Limb (tissue), 2 donors: Measurements from ENCODE around the gene AGXT2.
"Not testable (repeated sequence)": the region's sequence is repeated elsewhere in the genome, so short reads cannot be mapped to it uniquely, and the experiment has no call there.

Experiments
- DNase-seq, 2 donors: peaks; one replicate each; pipeline ENCODE4 v3.0.0-alpha.2; 2016; ENCODE audit errors: extremely low spot score in 2 of 2

The AGXT2 gene

DNA sequence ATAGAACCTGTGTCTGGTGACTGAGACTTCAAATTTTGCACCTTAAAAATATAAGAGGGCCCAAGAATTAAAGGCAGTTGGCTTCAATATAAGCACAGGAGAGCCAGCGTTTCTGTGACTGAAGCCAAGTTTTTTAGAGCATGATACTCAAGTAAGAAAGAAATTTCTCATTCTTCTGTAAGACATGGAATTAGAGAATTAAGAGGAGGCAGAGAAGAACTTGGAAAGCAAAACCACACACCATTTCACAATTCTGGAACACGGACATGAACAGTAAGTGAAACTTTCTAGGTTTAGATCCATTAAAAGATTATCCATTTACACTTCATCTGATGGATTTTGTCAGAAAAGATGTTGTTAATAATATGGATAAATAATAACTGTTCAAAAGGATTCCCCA, 8.9 kb upstream of the AGXT2 start:
- no peak for DNase-seq

DNA sequence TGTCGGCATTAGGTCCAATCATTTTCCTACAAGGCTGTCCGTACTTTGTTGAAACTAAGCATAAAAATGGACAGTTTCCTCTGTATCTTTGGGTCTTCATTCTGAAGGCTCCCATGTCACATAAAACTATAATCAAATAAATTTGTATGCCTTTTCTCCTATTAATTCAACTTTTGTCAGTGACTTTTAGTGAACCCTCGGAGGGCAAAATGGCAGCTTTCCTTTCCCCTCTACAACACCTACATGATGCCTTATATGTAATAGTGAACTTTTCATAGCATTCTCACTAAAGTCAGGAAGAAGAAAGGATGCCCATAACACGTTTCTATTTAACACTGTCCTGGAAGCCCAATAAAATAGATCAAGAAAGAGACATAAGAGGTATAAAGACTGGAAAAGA, 5.1 kb upstream of the AGXT2 start:
- no peak for DNase-seq

DNA sequence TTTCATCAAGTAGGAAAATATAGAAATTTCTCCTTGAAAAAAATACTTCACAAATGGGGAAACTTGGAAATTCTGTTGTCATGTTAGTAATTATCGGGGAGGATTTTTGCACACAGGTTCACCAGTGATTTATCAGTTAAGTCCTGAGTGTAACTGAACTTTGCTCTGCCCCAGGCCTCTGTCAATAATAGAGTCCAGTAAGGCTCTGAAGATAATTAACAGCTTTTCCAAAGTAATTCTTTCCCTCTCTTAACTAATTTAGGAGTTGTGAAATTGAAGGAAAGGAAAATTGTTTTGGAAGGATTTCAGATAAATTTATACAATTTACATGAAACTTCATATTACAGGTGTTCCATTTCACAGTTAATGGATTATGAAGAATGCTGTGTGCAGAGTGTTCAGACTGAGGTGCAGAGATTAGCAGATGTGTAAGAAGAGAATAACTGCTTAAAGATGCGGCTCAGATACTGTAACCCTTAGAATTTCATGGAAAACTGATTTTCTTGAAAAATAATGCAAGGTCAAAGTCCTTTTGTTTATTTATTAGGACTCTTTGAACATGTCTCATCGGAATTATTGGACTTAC, 2.9 kb upstream of the AGXT2 start:
- no peak for DNase-seq

DNA sequence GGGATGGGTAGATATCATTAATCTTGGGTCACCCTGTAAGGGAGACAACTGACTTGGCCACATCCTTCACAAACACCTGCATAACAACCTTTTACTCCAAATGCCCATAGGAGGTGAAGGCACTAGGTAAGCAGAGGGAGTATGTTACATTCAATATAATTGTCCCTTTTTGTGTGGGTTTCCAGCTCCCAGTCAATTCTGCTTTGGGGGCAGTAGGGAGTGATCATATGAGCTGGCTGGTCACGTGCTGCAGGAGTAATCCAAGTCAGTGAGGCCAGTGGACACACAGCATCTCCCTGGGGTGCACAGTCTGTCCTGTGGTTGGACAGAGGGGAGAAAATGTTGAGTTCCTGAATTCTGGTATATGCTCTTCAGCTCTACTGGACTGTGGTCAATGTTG, 1.2 kb upstream of the AGXT2 start:
- no peak for DNase-seq

DNA sequence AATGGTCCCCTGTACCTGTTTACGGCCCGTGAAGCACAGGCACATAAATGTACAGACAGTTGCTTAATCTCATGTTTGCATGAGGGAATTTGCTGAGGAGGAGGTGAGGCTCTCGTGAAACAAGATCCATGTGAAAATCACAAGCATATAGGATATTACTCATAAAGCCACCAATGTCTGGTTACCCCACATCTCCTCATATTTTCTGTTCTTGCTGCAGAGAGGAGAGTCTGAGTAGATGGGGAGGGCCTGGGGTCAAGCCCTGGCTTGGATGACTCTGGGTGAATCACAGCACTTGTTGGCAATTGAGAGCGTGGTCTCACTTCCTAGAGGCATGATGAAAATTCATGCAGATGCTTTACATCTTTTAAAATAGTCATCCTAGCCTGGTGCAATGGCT, 975 bp downstream of the AGXT2 start:
- no peak for DNase-seq

DNA sequence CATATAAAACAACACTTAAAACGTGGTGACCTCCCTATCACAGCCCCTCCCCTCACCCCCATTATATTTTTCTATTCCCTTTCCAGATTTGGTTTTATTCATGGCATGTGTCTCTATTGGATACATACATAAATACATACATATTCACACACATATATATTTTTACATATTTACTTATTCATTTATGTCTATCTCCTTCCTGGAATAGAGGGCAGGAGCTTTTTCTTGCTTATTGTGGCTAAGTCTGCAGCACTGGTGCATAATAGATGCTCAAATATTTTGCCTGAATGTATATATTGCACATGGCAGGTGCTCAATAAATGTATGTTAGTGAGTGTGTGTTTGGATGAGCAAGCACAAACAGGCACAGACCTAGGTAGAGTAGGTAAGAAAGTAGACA, 2.5 kb downstream of the AGXT2 start:
- no peak for DNase-seq

DNA sequence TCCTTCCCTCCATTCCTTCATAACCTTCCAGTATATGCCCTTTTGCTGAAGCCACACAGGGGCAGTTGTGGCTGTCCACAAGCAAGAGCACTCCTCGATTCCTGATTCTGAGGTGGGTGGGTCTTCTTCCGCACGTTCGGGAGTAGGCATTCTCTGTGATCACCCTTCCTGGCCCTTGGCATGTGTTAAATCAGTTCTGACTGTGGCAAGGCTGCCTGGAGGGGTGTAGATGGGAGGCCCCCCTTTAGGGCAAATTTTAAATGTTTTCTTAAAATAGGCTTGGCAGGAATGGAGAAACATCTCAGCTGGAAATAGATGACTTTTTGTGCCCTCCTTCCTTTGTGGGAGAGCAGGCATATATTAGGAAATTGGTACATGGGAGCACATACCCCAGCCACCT, 3.1 kb downstream of the AGXT2 start:
- DNase-seq = no peak

DNA sequence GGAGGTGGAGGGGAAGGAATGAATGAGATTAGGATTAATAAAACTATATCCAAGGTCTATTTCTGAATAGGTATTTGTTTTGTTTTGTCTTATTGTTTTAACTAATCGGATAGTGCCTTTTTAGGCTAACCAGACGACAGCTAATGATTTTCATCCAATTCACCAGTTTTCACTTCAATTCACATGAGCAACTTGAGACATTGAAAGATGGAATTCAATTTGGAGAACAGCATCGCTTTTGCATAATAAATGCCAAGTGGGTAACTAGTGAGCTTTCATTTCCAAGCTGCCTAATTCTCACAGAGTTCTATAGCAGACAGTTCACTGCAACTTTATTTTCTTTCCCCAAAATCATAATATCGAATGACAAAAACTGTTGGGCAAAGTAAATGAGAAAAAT, 5.0 kb downstream of the AGXT2 start:
- DNase-seq = no peak

DNA sequence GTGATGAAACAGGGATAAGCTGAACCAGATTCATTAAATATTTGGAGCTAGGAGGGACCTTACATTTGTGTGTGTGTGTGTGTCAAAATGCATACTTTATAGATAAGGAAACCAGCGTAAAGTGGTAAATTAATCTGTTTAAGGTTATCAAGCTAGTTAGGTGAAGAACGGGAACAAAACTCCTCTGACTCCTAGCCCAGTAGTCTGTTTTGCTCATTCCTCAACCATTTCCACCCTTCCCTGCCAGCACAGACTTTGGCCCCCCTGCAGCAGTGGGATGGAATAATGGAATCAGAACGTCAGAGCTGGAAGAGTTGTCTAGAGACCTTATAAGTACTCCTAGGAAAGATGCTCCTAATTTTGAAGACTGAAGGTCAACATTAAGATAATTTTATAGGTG, 6.5 kb downstream of the AGXT2 start:
- DNase-seq = no peak

DNA sequence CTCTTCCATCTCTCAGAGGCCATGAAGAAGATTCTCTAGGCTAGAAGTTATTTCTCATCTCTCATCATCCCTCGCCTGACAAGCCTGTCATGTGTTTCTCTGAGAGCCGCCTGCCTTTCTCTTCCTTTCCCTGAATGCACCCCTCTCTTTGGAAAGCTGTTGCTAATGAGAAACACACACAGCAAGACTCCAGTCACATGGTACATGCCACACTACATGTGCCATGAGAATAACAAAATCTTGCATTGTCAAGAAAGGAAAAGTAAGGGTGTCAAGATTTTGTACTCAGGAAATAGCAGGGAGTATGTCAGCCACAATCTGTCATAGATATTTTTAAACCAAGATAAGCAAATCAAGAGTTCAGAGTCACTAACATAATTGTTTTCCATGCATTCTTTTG, 8.9 kb downstream of the AGXT2 start:
- no peak for DNase-seq

DNA sequence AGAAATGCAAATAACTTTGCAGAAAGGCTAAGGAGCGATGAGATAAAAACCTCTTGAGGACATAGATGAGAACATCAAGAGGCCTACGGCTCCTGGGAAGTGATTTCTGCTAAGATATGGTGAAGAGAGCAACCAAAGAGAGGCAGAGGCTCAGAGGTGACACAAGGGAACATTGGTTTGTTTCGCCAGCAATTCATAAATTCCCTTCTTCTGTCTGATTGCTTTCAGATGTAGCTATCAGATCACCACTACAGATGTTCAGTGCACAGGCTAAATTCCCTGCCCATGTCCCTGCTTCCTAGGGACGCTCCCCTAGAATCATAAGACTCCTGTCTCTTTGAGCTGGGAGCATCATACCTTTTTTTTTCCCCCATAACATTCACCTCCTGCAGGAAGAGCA, 11.2 kb downstream of the AGXT2 start:
- DNase-seq = no peak

DNA sequence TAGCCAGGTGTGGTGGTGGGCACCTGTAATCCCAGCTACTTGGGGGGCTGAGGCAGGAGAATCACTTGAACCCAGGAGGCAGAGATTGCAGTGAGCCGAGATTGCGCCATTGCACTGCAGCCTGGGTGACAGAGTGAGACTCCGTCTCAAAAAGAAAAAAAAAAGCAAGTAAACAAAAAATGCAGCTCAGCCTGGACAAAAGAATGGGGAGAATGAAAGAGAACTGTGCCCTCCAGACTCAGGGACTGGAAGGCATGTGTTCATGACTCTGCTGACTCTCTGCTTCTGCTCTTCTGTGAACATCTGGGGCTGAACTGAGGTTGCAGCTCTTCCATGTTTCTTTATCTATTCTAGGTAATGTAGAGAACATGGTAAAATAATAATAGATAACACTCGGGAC, 11.8 kb downstream of the AGXT2 start:
- DNase-seq = not testable (repeated sequence)

DNA sequence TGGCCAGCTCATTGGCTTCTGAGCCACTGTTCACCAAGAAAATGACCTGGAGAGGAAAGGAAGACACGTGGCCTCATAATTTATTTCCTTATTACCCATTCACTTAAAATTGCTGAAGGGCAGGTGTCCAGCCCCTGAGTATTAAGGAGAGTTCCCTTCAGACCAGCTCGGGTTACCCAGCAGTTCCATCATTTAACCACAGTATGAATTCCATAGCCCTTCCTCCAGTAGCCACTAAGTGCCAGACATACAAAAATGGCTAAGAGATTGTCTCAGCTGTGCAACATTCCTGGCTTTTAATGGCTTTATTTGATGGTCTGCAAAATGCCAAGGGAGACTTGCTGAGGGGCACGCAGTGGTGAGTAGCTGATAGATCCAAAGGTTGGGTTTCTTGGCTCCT, 12.5 kb downstream of the AGXT2 start:
- no peak for DNase-seq

DNA sequence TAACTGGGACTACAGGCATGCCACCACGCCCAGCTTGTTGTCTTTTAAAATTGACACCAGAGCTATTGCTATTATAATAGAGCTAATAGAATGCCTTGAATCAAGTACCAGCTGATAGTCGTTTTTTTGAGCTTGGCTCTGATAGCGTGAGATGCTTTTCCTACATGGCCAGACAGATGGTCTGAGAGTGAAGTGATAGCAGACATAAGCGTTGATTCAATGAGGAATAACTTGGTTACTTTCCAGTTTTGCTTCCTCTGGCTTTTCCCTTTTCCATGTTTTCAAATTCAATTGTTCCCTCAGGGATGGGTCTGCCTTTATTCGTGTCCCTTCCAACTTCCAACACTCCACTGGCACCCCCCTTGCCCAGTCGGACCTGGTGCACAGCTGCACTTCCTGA, 15.4 kb downstream of the AGXT2 start:
- DNase-seq = no peak

DNA sequence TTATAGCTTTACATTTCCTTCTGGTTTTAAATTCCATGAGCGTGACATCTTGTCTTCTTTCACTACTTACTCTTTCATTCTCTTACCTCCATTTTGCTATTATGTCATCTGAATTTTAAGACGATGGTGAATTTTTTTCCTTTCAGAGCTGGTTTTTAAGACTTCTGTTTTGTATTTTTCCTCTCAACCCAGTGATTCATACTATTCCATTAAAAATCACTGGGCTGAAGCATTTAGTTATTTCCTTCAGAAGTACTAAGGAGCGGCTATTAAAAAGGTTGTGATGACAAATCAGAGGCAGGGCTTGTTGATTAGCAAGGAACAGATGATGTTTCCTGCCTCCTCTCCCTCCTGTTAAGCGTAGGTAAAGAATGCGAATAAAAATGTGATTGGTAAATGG, 16.5 kb downstream of the AGXT2 start:
- no peak for DNase-seq

DNA sequence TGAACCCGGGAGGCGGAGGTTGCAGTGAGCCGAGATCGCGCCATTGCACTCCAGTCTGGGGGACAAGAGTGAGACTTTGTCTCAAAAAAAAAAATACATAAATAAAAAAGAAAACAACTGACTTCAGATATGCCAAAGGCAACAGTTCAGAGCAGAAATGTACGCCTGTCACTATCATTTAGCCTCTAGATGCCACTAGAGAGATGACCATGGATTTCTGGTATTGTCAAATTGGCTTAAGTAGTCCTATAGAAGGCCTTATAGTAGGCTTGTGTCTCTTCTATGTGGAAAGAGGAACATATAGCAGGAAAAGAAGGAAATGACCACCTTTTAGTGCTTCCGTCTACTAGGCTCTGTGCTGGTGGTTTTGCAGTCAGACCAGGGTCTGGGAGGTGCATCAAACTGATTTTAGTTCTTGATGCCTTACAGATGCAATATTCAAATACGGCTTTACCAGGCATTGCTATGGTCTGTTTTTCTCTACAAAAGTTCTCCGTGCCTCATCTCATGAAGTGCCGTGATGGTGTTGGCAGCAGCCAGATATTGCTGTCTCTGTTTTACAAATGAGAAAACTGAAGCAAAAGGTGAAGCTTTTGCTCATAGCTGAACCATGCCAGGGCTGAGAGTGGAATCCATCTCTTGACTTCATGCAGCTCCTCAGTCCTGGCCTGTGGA, 17.2 kb downstream of the AGXT2 start:
- DNase-seq = no peak

DNA sequence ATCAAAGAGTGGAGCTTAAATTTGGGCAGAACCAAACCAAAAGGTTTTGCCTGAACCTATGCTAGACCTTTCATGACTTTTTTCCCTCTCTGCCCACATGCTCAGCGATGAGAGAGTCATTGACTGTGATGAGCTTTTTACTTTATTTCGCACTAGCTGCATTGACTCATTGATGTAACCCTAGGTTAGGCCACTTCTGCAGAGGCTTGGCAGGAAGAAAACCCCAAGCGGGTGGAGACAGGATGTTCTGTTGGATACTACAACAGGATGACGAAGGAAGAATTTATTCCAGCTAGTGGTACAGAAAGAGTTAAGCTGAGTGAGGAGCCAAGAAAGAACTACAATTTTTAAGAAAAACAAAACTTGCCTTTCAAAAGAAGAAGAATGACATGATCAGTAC, 18.4 kb downstream of the AGXT2 start:
- no peak for DNase-seq

DNA sequence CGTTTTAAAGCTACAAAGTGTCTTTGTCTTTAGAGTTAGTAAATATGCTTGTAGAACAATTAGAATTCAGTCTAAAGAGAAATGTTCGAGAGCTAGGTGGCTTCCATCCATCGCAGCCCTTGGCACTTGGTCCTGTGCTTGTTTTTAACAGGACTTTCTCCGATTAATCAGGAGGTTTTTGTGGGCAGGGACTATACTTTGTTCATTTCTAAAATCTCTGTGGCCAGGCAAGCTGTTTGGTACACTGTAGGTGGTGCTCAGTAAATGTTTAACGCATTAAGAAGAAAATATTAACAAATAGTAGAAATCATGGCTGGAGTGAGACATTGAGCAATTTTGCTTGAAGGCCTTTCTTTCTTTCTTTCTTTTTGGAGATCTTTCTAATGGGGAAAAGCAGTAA, 20.8 kb downstream of the AGXT2 start:
- no peak for DNase-seq

DNA sequence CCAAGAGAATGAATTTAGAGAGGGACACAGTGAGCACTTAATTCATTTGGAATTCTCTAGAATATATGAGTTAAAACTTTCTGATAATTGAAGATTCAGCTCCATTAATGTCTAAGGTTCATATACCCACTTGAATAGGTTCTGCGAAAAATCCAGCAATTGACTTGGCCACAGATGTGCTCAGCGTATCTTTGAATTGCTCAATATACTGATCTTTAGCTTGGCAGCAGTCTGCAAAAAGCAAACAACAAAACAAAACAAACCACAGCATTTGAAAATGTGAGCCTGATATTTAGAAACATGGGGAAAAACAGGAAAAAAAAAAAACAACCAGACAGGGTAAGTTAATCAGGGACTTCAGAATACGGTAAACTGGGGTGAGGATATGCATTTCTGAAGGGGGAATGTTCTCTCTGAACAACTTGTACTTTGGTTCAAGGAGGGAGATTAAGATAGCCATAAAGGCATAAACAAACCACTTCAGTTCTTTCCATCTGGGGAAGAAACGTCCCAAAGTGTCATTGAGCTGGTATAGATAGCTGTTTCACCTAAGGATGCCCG, 21.4 kb downstream of the AGXT2 start:
- no peak for DNase-seq

DNA sequence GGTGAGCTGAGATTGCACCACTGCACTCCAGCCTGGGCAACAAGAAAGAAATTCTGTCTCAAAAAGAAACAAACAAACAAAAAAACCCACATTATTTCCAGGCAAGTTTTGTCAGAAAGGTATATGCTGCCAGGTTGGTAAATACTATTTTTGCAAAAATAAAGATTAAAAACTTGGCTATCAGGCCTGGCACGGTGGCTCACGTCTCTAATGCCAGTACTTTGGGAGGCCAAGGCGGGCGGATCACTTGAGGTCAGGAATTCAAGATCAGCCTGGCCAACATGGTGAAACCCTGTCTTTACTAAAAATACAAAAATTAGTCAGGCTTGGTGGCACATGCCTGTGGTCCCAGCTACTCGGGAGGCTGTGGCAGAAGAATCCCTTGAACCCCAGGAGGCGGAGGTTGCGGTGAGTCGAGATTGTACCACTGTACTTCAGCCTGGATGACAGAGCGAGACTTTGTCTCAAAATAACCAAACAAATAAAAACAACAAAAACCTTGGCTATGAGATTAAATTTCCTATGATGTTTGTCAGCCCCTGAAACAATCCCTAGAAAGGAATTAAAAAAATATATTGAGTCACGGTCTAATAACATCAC, 22.7 kb downstream of the AGXT2 start:
- no peak for DNase-seq

DNA sequence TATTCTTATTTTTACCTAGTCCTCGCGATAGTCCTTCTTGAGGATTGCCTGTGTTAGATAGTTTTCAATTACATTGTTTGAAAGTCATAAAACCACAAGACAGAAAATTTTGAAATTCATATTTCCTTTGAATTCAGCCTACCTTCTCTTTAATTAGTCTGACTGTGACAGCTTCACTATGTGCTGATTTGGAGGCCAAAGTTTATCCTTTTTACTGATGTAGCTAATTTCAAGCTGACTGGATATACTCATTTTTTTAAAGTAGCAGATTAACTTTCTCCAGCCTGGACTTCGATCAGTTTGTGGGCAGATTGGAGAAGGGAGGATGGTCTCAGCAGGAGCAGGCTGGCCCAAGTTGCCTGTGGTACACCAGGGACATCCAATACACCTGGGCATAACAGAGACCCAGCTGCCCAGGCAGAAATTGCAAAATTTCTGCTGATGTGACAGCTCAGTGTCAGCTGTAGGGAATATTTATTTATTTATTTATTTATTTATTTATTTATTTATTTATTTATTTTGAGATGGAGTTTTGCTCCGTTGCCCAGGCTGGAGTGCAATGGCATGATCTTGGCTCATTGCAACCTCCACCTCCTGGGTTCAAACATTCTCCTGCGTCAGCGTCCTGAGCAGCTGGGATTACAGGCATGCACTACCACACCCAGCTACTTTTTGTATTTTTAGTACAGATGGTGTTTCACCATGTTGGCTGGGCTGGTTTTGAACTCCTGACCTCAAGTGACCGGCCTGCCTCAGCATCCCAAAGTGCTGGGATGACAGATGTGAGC, 24.2 kb downstream of the AGXT2 start:
- no peak for DNase-seq
